Measurements from ENCODE around the gene RAPGEF4.

- no peak for TF ChIP-seq CTCF (IDR thresholded peaks at IDR 0.05)
- TF ChIP-seq SIN3A (IDR thresholded peaks at IDR 0.05; ENCODE audit: borderline replicate concordance, insufficient read depth, low read depth, low read length) = no peak
- TF ChIP-seq TCF7L2 (IDR thresholded peaks at IDR 0.05; ENCODE audit: low read depth, low read length) = no peak
Observed at GRCh38 chr2:173028141-173028540, 292.5 kb downstream of the RAPGEF4 start.

All from Panc1 (cell line).